ENCODE data around the gene TRIM39. TPM values are rescaled to one million over a fixed set of nuclear protein-coding genes. Genes with fewer than 3 reads are reported as not detected.

TRIM39 gene
- total and polyA plus RNA-seq, 2 donors: 7.2 to 12.7 TPM

- Histone ChIP-seq H3K4me1 (ENCODE audit: control insufficient read depth in 2 of 2, insufficient read depth in 2 of 2, low read length in 2 of 2) (no peaks in the 10 kb centered on the region), H3K4me3 (ENCODE audit: low read length in 2 of 2) (no peak overlapping the region), H3K27me3 (ENCODE audit: control insufficient read depth in 2 of 2, insufficient read depth in 1 of 2, low read length in 1 of 2) (no peaks in the 10 kb centered on the region), H3K9me3 (ENCODE audit: control insufficient read depth in 2 of 2, insufficient read depth in 1 of 2, low read length in 1 of 2) (no peaks in the 10 kb centered on the region), H3K27ac (ENCODE audit: low read depth in 1 of 2, low read length in 1 of 2) (no peak overlapping the region), H3K36me3 (ENCODE audit: control insufficient read depth in 2 of 2, insufficient read depth in 2 of 2, low read length in 1 of 2) (peaks cover 7 to 42% of the 10 kb centered on the region in 2 donors)
- WGBS: 97% methylated on average over 2 of the region's 2 CpGs
- no peak for DNase-seq (ENCODE audit: low read depth in 6 of 9, low spot score in 9 of 9)
These were observed 14.5 kb upstream of the TRIM39 start for GRCh38 chr6:30312266-30312665.

GRCh38 chr6:30312676-30313321 lies 13.9 kb upstream of the TRIM39 start:
- Histone ChIP-seq H3K27me3 (ENCODE audit: control insufficient read depth in 2 of 2, insufficient read depth in 1 of 2, low read length in 1 of 2) (no peaks in the 10 kb centered on the region), H3K4me1 (ENCODE audit: control insufficient read depth in 2 of 2, insufficient read depth in 2 of 2, low read length in 2 of 2) (no peaks in the 10 kb centered on the region), H3K4me3 (ENCODE audit: low read length in 2 of 2) (no peak overlapping the region), H3K36me3 (ENCODE audit: control insufficient read depth in 2 of 2, insufficient read depth in 2 of 2, low read length in 1 of 2) (peaks cover 7 to 42% of the 10 kb centered on the region in 2 donors), H3K9me3 (ENCODE audit: control insufficient read depth in 2 of 2, insufficient read depth in 1 of 2, low read length in 1 of 2) (no peaks in the 10 kb centered on the region), H3K27ac (ENCODE audit: low read depth in 1 of 2, low read length in 1 of 2) (no peak overlapping the region)
- WGBS: 96% methylated on average over 1 of the region's 1 CpG
- DNase-seq (ENCODE audit: low read depth in 6 of 9, low spot score in 9 of 9): no peak

- peaks cover 0 to 2% of the 10 kb centered on the region in 2 donors for H3K4me1 ChIP-seq (ENCODE audit: control insufficient read depth in 2 of 2, insufficient read depth in 2 of 2, low read length in 2 of 2)
- WGBS: over 99% methylated on average over 3 of the region's 3 CpGs
- H3K9me3 ChIP-seq (ENCODE audit: control insufficient read depth in 2 of 2, insufficient read depth in 1 of 2, low read length in 1 of 2): no peaks in the 10 kb centered on the region
- no peak overlapping the region for H3K27ac ChIP-seq (ENCODE audit: low read depth in 1 of 2, low read length in 1 of 2)
- H3K4me3 ChIP-seq (ENCODE audit: low read length in 2 of 2): no peak overlapping the region
- no peak for DNase-seq (ENCODE audit: low read depth in 6 of 9, low spot score in 9 of 9)
- no peaks in the 10 kb centered on the region for H3K27me3 ChIP-seq (ENCODE audit: control insufficient read depth in 2 of 2, insufficient read depth in 1 of 2, low read length in 1 of 2)
- peaks cover 7 to 38% of the 10 kb centered on the region in 2 donors for H3K36me3 ChIP-seq (ENCODE audit: control insufficient read depth in 2 of 2, insufficient read depth in 2 of 2, low read length in 1 of 2)
These were observed 11.6 kb upstream of the TRIM39 start for GRCh38 chr6:30315156-30315555.

GRCh38 chr6:30317913-30318589 lies 8.7 kb upstream of the TRIM39 start:
- 64% methylated on average over 6 of the region's 6 CpGs for WGBS
- Histone ChIP-seq H3K9me3 (ENCODE audit: control insufficient read depth in 2 of 2, insufficient read depth in 1 of 2, low read length in 1 of 2) (no peaks in the 10 kb centered on the region), H3K4me1 (ENCODE audit: control insufficient read depth in 2 of 2, insufficient read depth in 2 of 2, low read length in 2 of 2) (peaks cover 0 to 5% of the 10 kb centered on the region in 2 donors), H3K4me3 (ENCODE audit: low read length in 2 of 2) (no peak overlapping the region), H3K36me3 (ENCODE audit: control insufficient read depth in 2 of 2, insufficient read depth in 2 of 2, low read length in 1 of 2) (peaks cover 7 to 39% of the 10 kb centered on the region in 2 donors), H3K27me3 (ENCODE audit: control insufficient read depth in 2 of 2, insufficient read depth in 1 of 2, low read length in 1 of 2) (no peaks in the 10 kb centered on the region), H3K27ac (ENCODE audit: low read depth in 1 of 2, low read length in 1 of 2) (peak overlapping the region in 1 of 2 donors; percentile 34)
- peak in 3 of 9 donors; percentile 7 to 25 (median 9) for DNase-seq (ENCODE audit: low read depth in 6 of 9, low spot score in 9 of 9)

- H3K27ac ChIP-seq (ENCODE audit: low read depth in 1 of 2, low read length in 1 of 2): no peak overlapping the region
- 66% methylated on average over 1 of the region's 1 CpG for WGBS
- H3K9me3 ChIP-seq (ENCODE audit: control insufficient read depth in 2 of 2, insufficient read depth in 1 of 2, low read length in 1 of 2): no peaks in the 10 kb centered on the region
- H3K36me3 ChIP-seq (ENCODE audit: control insufficient read depth in 2 of 2, insufficient read depth in 2 of 2, low read length in 1 of 2): peaks cover 4 to 27% of the 10 kb centered on the region in 2 donors
- H3K4me1 ChIP-seq (ENCODE audit: control insufficient read depth in 2 of 2, insufficient read depth in 2 of 2, low read length in 2 of 2): peaks cover 0 to 5% of the 10 kb centered on the region in 2 donors
- H3K27me3 ChIP-seq (ENCODE audit: control insufficient read depth in 2 of 2, insufficient read depth in 1 of 2, low read length in 1 of 2): no peaks in the 10 kb centered on the region
- H3K4me3 ChIP-seq (ENCODE audit: low read length in 2 of 2): no peak overlapping the region
- peak in 2 of 9 donors; percentile 7 to 28 for DNase-seq (ENCODE audit: low read depth in 6 of 9, low spot score in 9 of 9)
These were observed 7.4 kb upstream of the TRIM39 start for GRCh38 chr6:30319146-30319835.

GRCh38 chr6:30321692-30322388 lies 4.9 kb upstream of the TRIM39 start:
- H3K27ac ChIP-seq (ENCODE audit: low read depth in 1 of 2, low read length in 1 of 2): no peak overlapping the region
- no peak overlapping the region for H3K4me3 ChIP-seq (ENCODE audit: low read length in 2 of 2)
- no peak for DNase-seq (ENCODE audit: low read depth in 6 of 9, low spot score in 9 of 9)
- H3K27me3 ChIP-seq (ENCODE audit: control insufficient read depth in 2 of 2, insufficient read depth in 1 of 2, low read length in 1 of 2): no peaks in the 10 kb centered on the region
- WGBS: 99% methylated on average over 6 of the region's 6 CpGs
- H3K4me1 ChIP-seq (ENCODE audit: control insufficient read depth in 2 of 2, insufficient read depth in 2 of 2, low read length in 2 of 2): peaks cover 4 to 24% of the 10 kb centered on the region in 2 donors
- H3K36me3 ChIP-seq (ENCODE audit: control insufficient read depth in 2 of 2, insufficient read depth in 2 of 2, low read length in 1 of 2): peaks cover 0 to 8% of the 10 kb centered on the region in 2 donors
- no peaks in the 10 kb centered on the region for H3K9me3 ChIP-seq (ENCODE audit: control insufficient read depth in 2 of 2, insufficient read depth in 1 of 2, low read length in 1 of 2)

GRCh38 chr6:30322527-30323501 lies 3.9 kb upstream of the TRIM39 start:
- Histone ChIP-seq H3K36me3 (ENCODE audit: control insufficient read depth in 2 of 2, insufficient read depth in 2 of 2, low read length in 1 of 2) (peaks cover 0 to 8% of the 10 kb centered on the region in 2 donors), H3K27me3 (ENCODE audit: control insufficient read depth in 2 of 2, insufficient read depth in 1 of 2, low read length in 1 of 2) (no peaks in the 10 kb centered on the region), H3K4me1 (ENCODE audit: control insufficient read depth in 2 of 2, insufficient read depth in 2 of 2, low read length in 2 of 2) (peaks cover 8 to 31% of the 10 kb centered on the region in 2 donors), H3K27ac (ENCODE audit: low read depth in 1 of 2, low read length in 1 of 2) (no peak overlapping the region), H3K9me3 (ENCODE audit: control insufficient read depth in 2 of 2, insufficient read depth in 1 of 2, low read length in 1 of 2) (no peaks in the 10 kb centered on the region), H3K4me3 (ENCODE audit: low read length in 2 of 2) (no peak overlapping the region)
- DNase-seq (ENCODE audit: low read depth in 6 of 9, low spot score in 9 of 9): no peak
- 97% methylated on average over 20 of the region's 20 CpGs for WGBS

GRCh38 chr6:30323806-30324205 lies 2.9 kb upstream of the TRIM39 start:
- 100% methylated on average over 1 of the region's 1 CpG for WGBS
- Histone ChIP-seq H3K4me3 (ENCODE audit: low read length in 2 of 2) (no peak overlapping the region), H3K4me1 (ENCODE audit: control insufficient read depth in 2 of 2, insufficient read depth in 2 of 2, low read length in 2 of 2) (peaks cover 9 to 32% of the 10 kb centered on the region in 2 donors), H3K27me3 (ENCODE audit: control insufficient read depth in 2 of 2, insufficient read depth in 1 of 2, low read length in 1 of 2) (no peaks in the 10 kb centered on the region), H3K9me3 (ENCODE audit: control insufficient read depth in 2 of 2, insufficient read depth in 1 of 2, low read length in 1 of 2) (no peaks in the 10 kb centered on the region), H3K36me3 (ENCODE audit: control insufficient read depth in 2 of 2, insufficient read depth in 2 of 2, low read length in 1 of 2) (peaks cover 0 to 8% of the 10 kb centered on the region in 2 donors), H3K27ac (ENCODE audit: low read depth in 1 of 2, low read length in 1 of 2) (no peak overlapping the region)
- no peak for DNase-seq (ENCODE audit: low read depth in 6 of 9, low spot score in 9 of 9)
